Naive B cell (primary cell): Measurements from ENCODE around the gene TGIF2. TPM values are rescaled to one million over a fixed set of nuclear protein-coding genes. Genes with fewer than 3 reads are reported as not detected.

Experiments
- polyA plus RNA-seq, 6 donors: library from polyadenylated mRNA; unstranded; fragments of 300-500 nt; fragmentation: Illumina TruSeq; gene quantifications; one replicate each; pipeline ENCODE4 v1.2.3, GENCODE V29; 2021; ENCODE audit warnings: low read depth in 6 of 6

Gene TGIF2
- polyA plus RNA-seq, 6 donors from 2014 or later, result 33.3 to 50.5 (median 39.9) TPM

Other genes with a start within 250 kb of the TGIF2 start
- gene MYL9, start 32.1 kb upstream of the TGIF2 start, polyA plus RNA-seq, result 1 to 10 TPM in 2 of 6 donors, under 1 TPM in 4; 0.13 to 2.5 (median 0.78) TPM
- 100 to 1,000 TPM in 5 of 6 donors, 10 to 100 TPM in 1; 84.9 to 162 (median 111) TPM for gene RAB5IF, start 32.2 kb downstream of the TGIF2 start, polyA plus RNA-seq
- gene SLA2, start 72.6 kb downstream of the TGIF2 start, polyA plus RNA-seq, result under 1 TPM in 4 of 6 donors, not detected in 2; 0.09 to 0.40 (median 0.23) TPM
- 10 to 100 TPM; 45.1 to 70.3 (median 51.2) TPM for gene NDRG3, start 172.5 kb downstream of the TGIF2 start, polyA plus RNA-seq
- gene DSN1, start 200.2 kb downstream of the TGIF2 start, polyA plus RNA-seq, result 10 to 100 TPM; 22.5 to 35.9 (median 27.6) TPM